NCI-H1436 (cell line): ENCODE data around the gene PRKCQ.
"Not testable (repeated sequence)": the region's sequence is repeated elsewhere in the genome, so short reads cannot be mapped to it uniquely, and the experiment has no call there.

Source experiments
- DNase-seq: peaks from one replicate; lab custom pipeline; 2025; lab: John Stamatoyannopoulos, UW

Gene PRKCQ

GRCh38 chr10:6384031-6384430 lies 196.0 kb downstream of the PRKCQ start:
- no peak for DNase-seq

DNA sequence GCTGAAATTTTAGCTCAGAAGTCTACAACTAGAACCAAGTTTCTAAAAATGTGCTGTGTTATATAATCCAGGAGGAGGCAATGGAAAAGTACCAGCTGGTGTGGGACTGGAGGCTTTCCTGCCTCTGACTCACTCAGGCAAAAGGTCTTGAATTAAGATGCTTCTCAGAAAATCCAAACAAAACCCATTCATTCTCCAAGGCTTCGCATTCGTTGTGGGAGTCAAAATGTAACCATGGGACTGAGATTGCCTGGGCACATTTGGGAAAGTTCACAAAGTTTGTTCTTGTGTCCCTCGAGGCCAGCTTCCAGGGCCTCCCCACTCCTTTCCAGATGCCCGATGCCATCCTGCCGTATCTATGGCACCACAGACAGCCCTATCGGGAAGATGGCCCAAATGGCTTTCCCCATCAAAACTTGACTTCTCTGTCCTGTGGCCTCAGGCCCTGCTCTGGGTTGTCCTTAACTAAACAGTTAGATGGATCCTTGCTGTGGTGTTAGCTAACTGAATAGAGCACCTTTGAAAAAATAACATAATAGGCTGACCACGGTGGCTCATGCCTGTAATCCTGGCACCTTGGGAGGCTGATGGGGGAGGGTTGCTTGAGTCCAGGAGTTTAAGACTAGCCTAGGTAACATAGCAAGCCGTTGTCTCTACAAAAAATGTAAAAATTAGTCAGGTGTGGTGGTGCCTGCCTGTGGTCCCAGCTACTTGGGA lies 196.8 kb downstream of the PRKCQ start:
- DNase-seq = no peak

- no peak for DNase-seq
Observed at GRCh38 chr10:6382081-6382480, 198.0 kb downstream of the PRKCQ start.

GRCh38 chr10:6380478-6380877 lies 199.6 kb downstream of the PRKCQ start:
- DNase-seq = not testable (repeated sequence)

- no peak for DNase-seq
Observed at GRCh38 chr10:6379015-6379776, 200.9 kb downstream of the PRKCQ start.
